Raji (cell line): ENCODE data around the gene TET2.

Experiments
- POLR2A ChIP-seq: IDR thresholded peaks from 2 replicates; pipeline ENCODE4 v1.6.1; 2011; ENCODE audit warnings: low read depth, low read length, control low read depth; ENCODE audit not compliant: insufficient read depth

The TET2 gene

DNA sequence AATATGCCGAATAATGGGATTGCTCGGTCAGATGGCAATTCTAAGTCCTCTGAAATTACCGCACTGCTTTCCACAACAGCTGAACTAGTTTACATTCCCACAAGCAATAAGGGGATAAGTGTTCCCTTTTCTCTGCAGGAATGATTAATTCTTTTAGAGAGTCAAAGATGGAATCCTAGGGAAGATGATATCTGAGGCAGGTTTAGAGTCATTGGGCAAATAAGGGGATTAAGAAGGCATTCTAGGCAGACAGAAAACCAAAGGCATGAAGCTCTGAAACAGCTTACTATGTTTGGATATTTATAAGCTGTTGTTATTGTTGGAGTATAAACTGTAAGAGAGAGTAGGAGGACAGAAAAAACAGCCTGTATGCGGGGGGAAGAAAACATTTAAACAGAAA lies 85.7 kb downstream of the TET2 start:
- TF ChIP-seq POLR2A, result no peak

DNA sequence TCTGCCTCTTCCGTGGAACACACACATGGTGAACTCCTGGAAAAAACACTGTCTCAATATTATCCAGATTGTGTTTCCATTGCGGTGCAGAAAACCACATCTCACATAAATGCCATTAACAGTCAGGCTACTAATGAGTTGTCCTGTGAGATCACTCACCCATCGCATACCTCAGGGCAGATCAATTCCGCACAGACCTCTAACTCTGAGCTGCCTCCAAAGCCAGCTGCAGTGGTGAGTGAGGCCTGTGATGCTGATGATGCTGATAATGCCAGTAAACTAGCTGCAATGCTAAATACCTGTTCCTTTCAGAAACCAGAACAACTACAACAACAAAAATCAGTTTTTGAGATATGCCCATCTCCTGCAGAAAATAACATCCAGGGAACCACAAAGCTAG lies 87.9 kb downstream of the TET2 start:
- TF ChIP-seq POLR2A, result no peak

DNA sequence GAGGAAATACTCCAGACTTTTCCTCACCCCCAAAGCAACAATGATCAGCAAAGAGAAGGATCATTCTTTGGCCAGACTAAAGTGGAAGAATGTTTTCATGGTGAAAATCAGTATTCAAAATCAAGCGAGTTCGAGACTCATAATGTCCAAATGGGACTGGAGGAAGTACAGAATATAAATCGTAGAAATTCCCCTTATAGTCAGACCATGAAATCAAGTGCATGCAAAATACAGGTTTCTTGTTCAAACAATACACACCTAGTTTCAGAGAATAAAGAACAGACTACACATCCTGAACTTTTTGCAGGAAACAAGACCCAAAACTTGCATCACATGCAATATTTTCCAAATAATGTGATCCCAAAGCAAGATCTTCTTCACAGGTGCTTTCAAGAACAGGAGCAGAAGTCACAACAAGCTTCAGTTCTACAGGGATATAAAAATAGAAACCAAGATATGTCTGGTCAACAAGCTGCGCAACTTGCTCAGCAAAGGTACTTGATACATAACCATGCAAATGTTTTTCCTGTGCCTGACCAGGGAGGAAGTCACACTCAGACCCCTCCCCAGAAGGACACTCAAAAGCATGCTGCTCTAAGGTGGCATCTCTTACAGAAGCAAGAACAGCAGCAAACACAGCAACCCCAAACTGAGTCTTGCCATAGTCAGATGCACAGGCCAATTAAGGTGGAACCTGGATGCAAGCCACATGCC lies 89.7 kb downstream of the TET2 start:
- no peak for TF ChIP-seq POLR2A

DNA sequence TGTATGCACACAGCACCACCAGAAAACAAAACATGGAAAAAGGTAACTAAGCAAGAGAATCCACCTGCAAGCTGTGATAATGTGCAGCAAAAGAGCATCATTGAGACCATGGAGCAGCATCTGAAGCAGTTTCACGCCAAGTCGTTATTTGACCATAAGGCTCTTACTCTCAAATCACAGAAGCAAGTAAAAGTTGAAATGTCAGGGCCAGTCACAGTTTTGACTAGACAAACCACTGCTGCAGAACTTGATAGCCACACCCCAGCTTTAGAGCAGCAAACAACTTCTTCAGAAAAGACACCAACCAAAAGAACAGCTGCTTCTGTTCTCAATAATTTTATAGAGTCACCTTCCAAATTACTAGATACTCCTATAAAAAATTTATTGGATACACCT lies 90.2 kb downstream of the TET2 start:
- no peak for TF ChIP-seq POLR2A

DNA sequence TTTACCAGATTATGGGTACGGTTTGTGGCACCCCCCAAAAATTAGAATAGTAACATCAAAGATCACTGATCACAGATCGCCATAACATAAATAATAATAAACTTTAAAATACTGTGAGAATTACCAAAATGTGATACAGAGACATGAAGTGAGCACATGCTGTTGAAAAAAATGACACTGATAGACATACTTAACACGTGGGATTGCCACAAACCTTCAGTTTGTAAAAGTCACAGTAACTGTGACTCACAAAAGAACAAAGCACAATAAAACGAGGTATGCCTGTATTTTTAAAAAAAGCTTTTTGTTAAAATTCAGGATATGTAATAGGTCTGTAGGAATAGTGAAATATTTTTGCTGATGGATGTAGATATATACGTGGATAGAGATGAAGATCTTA lies 93.4 kb downstream of the TET2 start:
- no peak for TF ChIP-seq POLR2A

DNA sequence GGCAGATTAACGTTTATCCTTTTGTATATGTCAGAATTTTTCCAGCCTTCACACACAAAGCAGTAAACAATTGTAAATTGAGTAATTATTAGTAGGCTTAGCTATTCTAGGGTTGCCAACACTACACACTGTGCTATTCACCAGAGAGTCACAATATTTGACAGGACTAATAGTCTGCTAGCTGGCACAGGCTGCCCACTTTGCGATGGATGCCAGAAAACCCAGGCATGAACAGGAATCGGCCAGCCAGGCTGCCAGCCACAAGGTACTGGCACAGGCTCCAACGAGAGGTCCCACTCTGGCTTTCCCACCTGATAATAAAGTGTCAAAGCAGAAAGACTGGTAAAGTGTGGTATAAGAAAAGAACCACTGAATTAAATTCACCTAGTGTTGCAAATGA lies 94.8 kb downstream of the TET2 start:
- TF ChIP-seq POLR2A, result no peak

DNA sequence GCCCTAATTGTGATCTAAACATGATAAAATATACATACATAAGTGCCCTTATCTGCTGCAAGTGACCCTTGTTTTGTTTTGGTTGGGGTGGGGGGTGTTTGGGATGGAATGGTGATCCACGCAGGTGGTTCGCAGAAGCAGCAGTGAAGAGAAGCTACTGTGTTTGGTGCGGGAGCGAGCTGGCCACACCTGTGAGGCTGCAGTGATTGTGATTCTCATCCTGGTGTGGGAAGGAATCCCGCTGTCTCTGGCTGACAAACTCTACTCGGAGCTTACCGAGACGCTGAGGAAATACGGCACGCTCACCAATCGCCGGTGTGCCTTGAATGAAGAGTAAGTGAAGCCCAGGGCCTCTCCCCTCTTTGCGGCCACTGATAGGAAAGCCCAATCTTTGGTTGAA lies 96.8 kb downstream of the TET2 start:
- no peak for TF ChIP-seq POLR2A

DNA sequence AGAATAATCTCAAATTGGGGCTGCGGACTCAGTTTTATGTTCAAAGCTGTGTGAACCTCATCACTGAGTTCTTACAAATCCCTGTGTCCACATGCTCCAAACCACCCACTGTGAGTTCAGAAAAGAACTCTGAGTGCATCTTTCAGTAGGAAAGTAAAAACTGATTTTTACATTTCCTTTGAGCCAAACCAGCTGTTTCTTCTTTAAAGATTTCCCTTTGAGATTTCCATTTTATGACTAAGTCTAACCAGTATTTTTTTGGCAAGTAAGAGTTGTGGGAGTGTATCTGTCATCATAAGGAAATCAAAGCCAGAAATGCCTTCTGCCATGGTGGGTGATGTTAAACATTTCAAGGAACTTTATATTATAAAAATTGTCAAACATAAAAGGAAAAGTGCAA lies 100.0 kb downstream of the TET2 start:
- TF ChIP-seq POLR2A, result no peak

DNA sequence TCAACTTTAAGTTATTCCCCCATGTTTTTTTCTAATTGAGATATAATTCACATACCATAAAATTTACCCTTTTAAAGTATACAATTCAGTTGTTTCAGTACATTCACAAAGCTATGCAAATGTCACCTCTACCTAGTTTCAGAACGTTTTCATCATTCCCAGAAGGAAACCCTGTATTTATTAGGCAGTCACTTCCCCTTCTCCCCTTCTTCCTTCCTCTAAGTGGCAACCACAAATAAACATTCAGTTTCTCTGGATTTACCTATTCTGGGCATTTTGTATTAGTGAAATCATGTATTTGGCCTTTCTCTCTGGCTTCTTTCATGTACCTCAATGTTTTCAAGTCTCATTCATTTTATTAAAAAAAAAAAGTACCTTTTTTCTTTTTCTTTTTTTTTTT lies 101.9 kb downstream of the TET2 start:
- no peak for TF ChIP-seq POLR2A

DNA sequence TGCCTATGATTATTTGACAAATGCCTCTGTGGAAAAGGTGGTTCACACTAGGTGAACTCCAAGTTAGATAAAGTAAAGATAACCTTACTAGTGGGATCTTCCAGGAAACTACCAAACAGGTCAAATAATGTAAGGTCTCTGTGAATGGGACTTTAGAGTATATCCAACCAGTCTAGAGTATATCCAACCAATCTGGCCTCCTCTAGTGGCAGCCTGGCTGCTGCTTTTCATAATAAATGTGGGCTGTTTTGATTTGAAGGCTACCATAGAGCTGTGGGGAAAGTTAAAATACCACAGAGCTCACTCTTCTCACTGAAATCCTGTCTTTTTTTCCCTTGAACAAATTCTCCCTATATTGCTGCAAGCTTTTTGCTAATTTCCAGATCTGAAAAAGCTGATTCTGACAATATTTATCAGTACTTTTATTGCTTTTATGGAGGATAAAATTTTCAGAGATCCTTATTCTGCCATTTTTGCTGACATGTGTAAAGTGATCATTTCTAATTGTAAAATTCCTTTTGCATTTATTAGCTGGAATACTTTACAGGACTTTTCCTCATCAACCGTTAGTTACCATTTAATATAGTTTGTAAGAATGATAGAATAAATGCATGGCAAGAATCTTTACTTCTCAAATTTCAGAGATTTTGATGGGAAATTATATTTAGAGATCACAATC lies 111.3 kb downstream of the TET2 start:
- TF ChIP-seq POLR2A, result no peak

DNA sequence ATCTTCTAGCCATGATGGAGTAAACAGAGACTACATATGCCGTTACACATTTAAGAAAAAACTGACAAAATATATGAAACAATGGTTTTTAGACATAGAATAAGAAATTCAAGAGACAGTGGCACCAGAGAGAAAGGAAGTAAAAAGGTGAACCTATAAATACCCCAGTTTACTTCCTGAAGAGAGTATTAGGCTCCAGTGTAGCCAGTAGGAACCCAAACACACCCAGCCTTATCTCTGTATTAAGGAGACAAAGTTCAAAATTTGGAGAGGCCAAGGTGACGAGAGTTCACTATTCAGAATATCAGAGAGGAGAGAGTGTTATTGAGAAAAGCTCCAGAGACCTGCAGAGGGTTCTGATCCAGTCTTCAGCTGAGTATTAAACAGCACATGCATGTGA lies 119.0 kb downstream of the TET2 start:
- no peak for TF ChIP-seq POLR2A

DNA sequence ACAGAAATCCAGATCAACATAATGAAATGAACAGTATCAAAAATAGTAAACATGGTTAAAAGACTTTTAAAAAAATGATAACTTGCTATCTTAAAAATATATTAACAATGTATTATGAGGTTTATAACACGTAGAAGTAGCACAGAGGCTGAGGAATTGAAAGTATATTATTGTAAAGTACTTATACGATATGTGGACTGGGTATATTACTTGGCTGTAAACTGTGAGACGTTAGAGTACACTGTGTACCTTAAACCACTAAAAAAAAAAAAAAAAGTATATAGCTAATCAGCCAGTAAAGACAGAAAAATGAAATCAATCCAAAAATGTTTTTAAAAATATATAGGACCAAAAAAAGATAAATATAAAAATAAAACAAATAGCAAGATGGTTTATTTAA lies 120.6 kb downstream of the TET2 start:
- no peak for TF ChIP-seq POLR2A

DNA sequence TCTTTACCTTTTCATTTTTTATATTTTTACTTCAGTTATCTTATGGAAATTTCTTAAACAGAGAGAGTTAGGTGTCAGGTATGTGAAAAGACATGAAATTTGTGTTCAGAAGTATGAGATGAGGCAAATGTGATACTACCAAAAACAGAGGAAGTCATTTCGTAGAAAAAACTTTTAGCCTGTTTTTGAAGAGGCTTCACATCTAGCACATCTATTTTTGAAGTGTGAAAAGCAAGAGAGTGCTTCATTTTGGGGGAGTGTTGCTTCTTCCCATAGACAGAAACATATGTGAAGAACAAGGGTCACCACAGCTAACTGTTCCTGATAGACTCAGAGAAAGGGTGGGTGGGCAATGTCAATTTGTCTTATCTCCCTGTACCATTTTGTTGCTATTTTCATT lies 125.3 kb downstream of the TET2 start:
- no peak for TF ChIP-seq POLR2A

DNA sequence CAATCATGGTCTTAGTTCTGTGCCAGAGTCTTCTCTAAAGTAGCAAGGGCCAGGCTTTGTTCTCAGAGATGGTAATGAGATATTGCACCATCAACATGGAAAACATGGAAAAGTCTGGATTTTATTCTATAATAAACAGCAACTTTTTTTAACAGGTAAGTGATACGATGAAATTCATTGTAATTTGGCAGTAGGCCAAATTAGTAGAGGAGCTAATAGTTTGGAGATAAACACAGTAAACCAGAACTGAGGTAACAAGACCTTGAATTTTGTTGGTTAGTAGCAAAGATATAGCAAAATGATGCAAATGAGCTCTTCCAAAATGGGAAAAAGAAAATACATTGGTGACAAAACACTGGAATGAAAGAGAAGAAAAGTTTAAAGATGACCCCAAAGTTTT lies 126.6 kb downstream of the TET2 start:
- TF ChIP-seq POLR2A, result no peak

DNA sequence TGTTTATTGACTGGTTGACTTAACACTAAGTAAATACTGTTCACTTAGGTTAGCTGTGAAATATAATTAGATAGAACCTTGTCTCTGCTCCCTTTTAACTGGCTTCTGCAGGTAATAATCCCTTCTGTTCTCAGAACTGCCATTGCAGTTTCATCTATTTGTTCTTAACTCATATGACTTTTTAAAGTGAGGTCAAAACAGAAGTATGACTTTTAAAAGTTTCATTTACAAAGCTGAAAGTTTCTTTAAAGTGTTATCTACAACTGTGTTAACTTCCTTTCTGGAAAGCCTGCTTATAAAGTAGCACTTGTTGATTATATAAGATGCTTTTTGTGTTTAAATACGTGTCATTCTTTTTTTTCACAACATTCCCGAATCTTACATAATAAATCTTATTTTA lies 127.4 kb downstream of the TET2 start:
- TF ChIP-seq POLR2A, result no peak

DNA sequence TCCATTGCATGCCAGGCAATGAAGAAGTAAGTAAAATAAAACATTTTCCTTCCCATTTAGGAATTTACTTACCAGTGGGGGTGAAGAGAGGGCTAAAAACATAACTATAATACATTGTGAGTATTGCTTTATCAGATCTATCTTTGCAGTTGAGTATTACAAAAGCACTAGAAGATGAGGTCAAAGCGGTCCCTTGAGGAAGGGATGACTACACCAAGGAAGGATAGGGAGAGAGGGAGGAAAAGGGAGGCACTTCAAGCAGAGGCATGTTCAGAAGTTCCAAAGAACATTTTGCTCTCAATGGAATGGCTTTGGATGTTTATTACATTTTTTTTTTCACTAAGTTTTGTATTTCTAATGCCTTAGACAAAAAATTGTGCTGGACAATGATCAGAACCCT lies 127.8 kb downstream of the TET2 start:
- TF ChIP-seq POLR2A, result no peak
